Keratinocyte (primary cell): Measurements from ENCODE around the gene XIAP.

Experiments used
- CTCF ChIP-seq, 3 experiments: IDR thresholded peaks in 1 of 3; conservative IDR thresholded peaks in 1 of 3; optimal IDR thresholded peaks in 1 of 3; 2 replicates in 2 of 3; 3 replicates in 1 of 3; pipeline versions ENCODE3 to v1.5.1; 2011; ENCODE audit warnings: low read length in 3 of 3, mild to moderate bottlenecking in 3 of 3, moderate library complexity in 2 of 3, control low read depth in 1 of 3, inconsistent platforms in 1 of 3; ENCODE audit not compliant: insufficient read depth in 2 of 3; ENCODE audit errors: extremely low read depth in 1 of 3
- EZH2 ChIP-seq: IDR thresholded peaks from one replicate; pipeline ENCODE4 v1.6.1; 2012; ENCODE audit warnings: inconsistent platforms, mild to moderate bottlenecking, low read length, moderate library complexity

GRCh38 chrX:123905332-123905731, 45.5 kb downstream of the XIAP start:
- no peak for TF ChIP-seq CTCF (optimal IDR thresholded peaks at IDR 0.05 in 1 of 3, IDR thresholded peaks at IDR 0.05 in 1 of 3, conservative IDR thresholded peaks at IDR 0.05 in 1 of 3; ENCODE audit: extremely low read depth in 1 of 3, insufficient read depth in 2 of 3, low read length in 3 of 3)
- TF ChIP-seq EZH2: no peak
